ENCODE results near the gene MMP25. TPM values are rescaled to one million over a fixed set of nuclear protein-coding genes. Genes with fewer than 3 reads are reported as not detected.

The MMP25 gene
- total and polyA plus RNA-seq, 10 of the 15 experiments (the other 5 are each of a cell fraction or from before 2014, with no cell fraction given): 0.03 to 0.36 (median 0.13) TPM; not detected in 1

GRCh38 chr16:3062553-3062952 lies 16.2 kb downstream of the MMP25 start:
- Histone ChIP-seq H3K4me3 (no peak overlapping the region), H3K9me3 (replicated peaks; ENCODE audit: control insufficient read depth, insufficient read depth, low read length) (no peaks in the 10 kb centered on the region; the same call in 2 of the 3 replicates), H4K20me1 (ENCODE audit: control insufficient read depth, insufficient read depth) (no peaks in the 10 kb centered on the region), H2AFZ (ENCODE audit: control insufficient read depth, low read depth, low read length) (no peak overlapping the region), H3K4me1 (ENCODE audit: control insufficient read depth, insufficient read depth, low read length) (peaks cover 23% of the 10 kb centered on the region), H3K27ac (ENCODE audit: control insufficient read depth, insufficient read depth) (no peak overlapping the region), H3K9ac (ENCODE audit: control insufficient read depth, insufficient read depth, low read length) (no peak overlapping the region), H3K4me2 (ENCODE audit: control insufficient read depth, insufficient read depth) (no peak overlapping the region), H3K36me3 (ENCODE audit: control insufficient read depth in 2 of 2, insufficient read depth in 2 of 2, low read length in 1 of 2) (no peaks in the 10 kb centered on the region), H3K27me3 (replicated peaks in 1 of 2; ENCODE audit: control insufficient read depth in 2 of 2, insufficient read depth in 2 of 2, low read length in 1 of 2) (no peaks in the 10 kb centered on the region), H3K79me2 (ENCODE audit: control insufficient read depth, insufficient read depth, low read length) (peaks cover 22% of the 10 kb centered on the region)
- DNase-seq (ENCODE audit: low read depth, low spot score) (no peak), FAIRE-seq (no peak), ATAC-seq (no peak)
- CTCF ChIA-PET: interaction anchor here (1.8 to 9.5 kb wide), 3 partner anchors 14 to 70 kb away, joined by 9 to 174 read pairs (median 39); no protein-coding TSS in a partner anchor
- TF ChIP-seq CBX3 (IDR thresholded peaks at IDR 0.05; ENCODE audit: borderline replicate concordance, low read depth): no peak
- TF ChIP-seq NRF1 (conservative IDR thresholded peaks at IDR 0.05; ENCODE audit: low read depth, low read length): no peak
- TF ChIP-seq RAD51 (IDR thresholded peaks at IDR 0.05): peak; percentile 63; the same call in 1 of the 2 replicates
- TF ChIP-seq NFYB (IDR thresholded peaks at IDR 0.05; ENCODE audit: insufficient read depth, low read depth, low read length): no peak
- SMC1A ChIA-PET (ENCODE audit: uncharacterized antibody, unreplicated experiment): interaction anchor here (1.2 to 6.1 kb wide), 3 partner anchors 14 to 72 kb away, joined by 4 to 52 read pairs (median 26); partner anchors contain the start of gene ZNF213
- in situ Hi-C loops (cut with MboI) (loop anchor here (5.0 kb wide), 2 partner anchors 35 to 65 kb away; partner anchors contain the start of gene ZSCAN10), intact Hi-C loops (cut with micrococcal nuclease; ENCODE audit: unreplicated experiment) (no loop called here)
- 63% methylated on average over 6 of the region's 6 CpGs for WGBS (ENCODE audit: insufficient coverage, insufficient replicate concordance, low lambda C conversion rate, missing lambda C conversion rate)
- RAD21 ChIA-PET (ENCODE audit: unreplicated experiment): interaction anchor here (1.9 to 3.9 kb wide), 2 partner anchors 35 to 66 kb away, joined by 8 to 23 read pairs; no protein-coding TSS in a partner anchor
- POLR2A ChIA-PET: interaction anchor here (1.1 to 1.4 kb wide), 2 partner anchors 12 to 37 kb away, joined by 3 to 4 read pairs; partner anchors contain the start of gene ZSCAN10
- no TSS peak for BruUV-seq (replicated peaks)

GRCh38 chr16:3063625-3064386 lies 17.4 kb downstream of the MMP25 start:
- in situ Hi-C loops (cut with MboI) (loop anchor here (5.0 kb wide), 2 partner anchors 33 to 63 kb away; partner anchors contain the start of gene ZSCAN10), intact Hi-C loops (cut with micrococcal nuclease; ENCODE audit: unreplicated experiment) (no loop called here)
- Histone ChIP-seq H3K9ac (ENCODE audit: control insufficient read depth, insufficient read depth, low read length) (no peak overlapping the region), H3K27ac (ENCODE audit: control insufficient read depth, insufficient read depth) (no peak overlapping the region), H2AFZ (ENCODE audit: control insufficient read depth, low read depth, low read length) (no peak overlapping the region), H3K9me3 (replicated peaks; ENCODE audit: control insufficient read depth, insufficient read depth, low read length) (no peaks in the 10 kb centered on the region; the same call in 2 of the 3 replicates), H3K4me1 (ENCODE audit: control insufficient read depth, insufficient read depth, low read length) (peaks cover 23% of the 10 kb centered on the region), H3K36me3 (ENCODE audit: control insufficient read depth in 2 of 2, insufficient read depth in 2 of 2, low read length in 1 of 2) (no peaks in the 10 kb centered on the region; a peak in 1 of 4 replicates), H3K4me2 (ENCODE audit: control insufficient read depth, insufficient read depth) (no peak overlapping the region), H3K4me3 (no peak overlapping the region), H4K20me1 (ENCODE audit: control insufficient read depth, insufficient read depth) (no peaks in the 10 kb centered on the region), H3K27me3 (replicated peaks in 1 of 2; ENCODE audit: control insufficient read depth in 2 of 2, insufficient read depth in 2 of 2, low read length in 1 of 2) (no peaks in the 10 kb centered on the region), H3K79me2 (ENCODE audit: control insufficient read depth, insufficient read depth, low read length) (peaks cover 25% of the 10 kb centered on the region)
- ChIA-PET POLR2A (no interaction called here), SMC1A (ENCODE audit: uncharacterized antibody, unreplicated experiment) (interaction anchor here (0.6 to 6.1 kb wide), 6 partner anchors 12 to 71 kb away, joined by 3 to 52 read pairs (median 4); partner anchors contain the start of gene ZNF213), RAD21 (ENCODE audit: unreplicated experiment) (interaction anchor here (0.7 to 3.9 kb wide), 4 partner anchors 12 to 65 kb away, joined by 3 to 23 read pairs (median 6); no protein-coding TSS in a partner anchor), CTCF (interaction anchor here (0.7 to 9.5 kb wide), 12 partner anchors 13 to 94 kb away, joined by 3 to 174 read pairs (median 4); partner anchors contain the start of gene ZNF213)
- ATAC-seq: no peak
- FAIRE-seq: no peak
- 86% methylated on average over 8 of the region's 8 CpGs for WGBS (ENCODE audit: insufficient coverage, insufficient replicate concordance, low lambda C conversion rate, missing lambda C conversion rate)
- DNase-seq (ENCODE audit: low read depth, low spot score): no peak
- no TSS peak for BruUV-seq (replicated peaks)
- TF ChIP-seq HDAC6 (IDR thresholded peaks at IDR 0.05; ENCODE audit: unreplicated experiment): no peak
- no peak for TF ChIP-seq REST (IDR thresholded peaks at IDR 0.05; ENCODE audit: low read depth, low read length)
- no peak for TF ChIP-seq SMAD1 (IDR thresholded peaks at IDR 0.05; ENCODE audit: low read depth, partially characterized antibody)
- TF ChIP-seq IRF5 (IDR thresholded peaks at IDR 0.05; ENCODE audit: borderline replicate concordance): no peak
- no peak for TF ChIP-seq NR2C2 (IDR thresholded peaks at IDR 0.05; ENCODE audit: borderline replicate concordance, control insufficient read depth, insufficient read length, low read depth)
